Left colon (tissue), 2 donors: Measurements from ENCODE around the gene CALD1. TPM values are rescaled to one million over a fixed set of nuclear protein-coding genes. Genes with fewer than 3 reads are reported as not detected.

Experiments
- ATAC-seq: fragments of 200-7000 bp; cut with Tn5 transposase; one replicate; pipeline ENCODE4 v1.9.1; 2020; ENCODE audit warnings: mild to moderate bottlenecking, moderate library complexity
- DNase-seq, 2 donors: peaks; one replicate each; pipeline ENCODE4 v3.0.0-alpha.2; 2020
- intact Hi-C, 2 donors: fragments of 100-400 bp; cut with DNase I in 1 of 2; cut with micrococcal nuclease in 1 of 2; formaldehyde crosslinking; loops; one replicate each; pipeline versions ENCODE4 v1.11.2 to v1.14.0; 2022; cut with DNase I, micrococcal nuclease
- long read RNA-seq: library from polyadenylated mRNA; unstranded; transcript quantifications from one replicate; pipeline ENCODE4 v2.0.0, GENCODE V29; 2021
- total RNA-seq, 2 donors: library from RNA; stranded (reverse); fragmentation: NEBNext Ultra II Directional; extraction: Animal tissue kit (Norgen Biotek cat#: 25700); gene quantifications; one replicate each; pipeline ENCODE4 v1.2.1, GENCODE V29; 2021
- donor health status: DM: no; HTN: no; CAD: no.
- donor health status: DM: yes; HTN: yes; CAD: no.

Gene CALD1
- 100 to 1,000 TPM in 1 of 2 donors, 10 to 100 TPM in 1; 36.7 to 161 TPM for total RNA-seq
- long read RNA-seq, full-length matches to known transcripts = 9 of 45 reads
- long read RNA-seq, partial matches to known transcripts = 34 of 45 reads
- long read RNA-seq, other reads (novel, unspliced or antisense) = 2 of 45 reads

DNA sequence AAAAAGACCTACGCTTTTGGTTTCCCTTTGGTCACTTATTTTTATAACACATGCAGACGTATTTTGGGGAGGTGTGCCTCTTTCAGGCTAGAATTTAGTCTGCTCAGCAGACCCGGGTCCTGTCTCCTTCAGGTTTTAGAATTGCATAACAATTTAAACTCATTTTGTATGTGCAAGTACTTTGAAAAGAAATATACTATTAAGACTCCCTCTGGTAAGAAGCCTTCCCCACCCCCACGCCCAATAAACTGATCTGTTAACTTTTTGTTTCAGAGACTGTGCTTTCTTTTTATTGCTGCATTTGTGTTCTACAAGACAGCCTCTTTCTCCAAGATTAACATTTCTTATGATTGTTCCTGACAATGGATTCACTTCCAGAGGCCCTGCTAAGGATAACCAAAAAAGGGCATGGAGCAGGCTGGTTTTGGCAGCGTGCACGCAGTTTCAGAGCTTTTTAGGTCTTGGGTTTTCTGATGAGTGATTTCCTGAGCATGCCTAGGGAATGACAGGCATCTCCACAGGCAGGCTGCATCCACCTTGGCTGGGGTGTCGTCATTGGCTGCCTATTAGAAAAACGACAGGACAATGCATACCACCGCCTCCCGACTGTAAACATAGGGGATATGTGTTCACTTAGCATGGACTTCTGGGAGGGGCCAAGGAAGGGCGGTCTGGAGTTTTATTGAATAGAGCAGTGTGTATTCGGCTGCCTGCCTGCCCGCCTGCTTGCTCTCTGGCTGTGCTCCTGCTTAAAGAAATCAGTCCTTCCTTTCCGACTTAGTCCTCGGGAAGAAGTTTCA, at the start of gene CALD1:
CALD1 (plus strand) TSS at position 694 of the 800 bp plus-strand sequence. CDS start 88,100 bp downstream, outside the sequence.
- ATAC-seq (peak; percentile 87), DNase-seq (peak; percentile 51 to 82)
- intact Hi-C loops = no loop called here

- ATAC-seq (no peak), DNase-seq (no peak)
- intact Hi-C loops = no loop called here
Observed at GRCh38 chr7:134729895-134730294, 49.5 kb upstream of the CALD1 start.

GRCh38 chr7:134730411-134730829, 49.0 kb upstream of the CALD1 start:
- intact Hi-C loops = no loop called here
- no peak for DNase-seq
- ATAC-seq = no peak

DNA sequence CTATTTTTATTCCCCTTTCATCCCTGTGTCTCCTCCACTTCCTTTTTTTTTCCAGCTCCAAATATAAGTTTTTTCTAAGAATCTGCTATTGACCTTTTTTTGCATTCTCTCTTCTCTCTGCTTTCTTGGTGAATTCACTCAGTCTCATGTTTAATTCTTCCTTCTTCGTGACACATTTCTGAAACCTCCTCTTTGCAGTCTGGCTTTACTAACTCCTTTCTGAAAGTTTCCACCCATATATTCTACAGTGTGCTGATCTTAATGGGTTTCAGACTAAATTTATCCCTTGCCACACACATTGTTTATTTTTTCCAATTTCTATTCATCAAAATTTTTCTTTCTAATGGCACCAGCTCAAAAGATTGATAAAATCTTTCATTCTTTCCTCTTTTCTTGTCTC, 47.8 kb upstream of the CALD1 start:
- DNase-seq (no peak), ATAC-seq (no peak)
- intact Hi-C loops = no loop called here

DNA sequence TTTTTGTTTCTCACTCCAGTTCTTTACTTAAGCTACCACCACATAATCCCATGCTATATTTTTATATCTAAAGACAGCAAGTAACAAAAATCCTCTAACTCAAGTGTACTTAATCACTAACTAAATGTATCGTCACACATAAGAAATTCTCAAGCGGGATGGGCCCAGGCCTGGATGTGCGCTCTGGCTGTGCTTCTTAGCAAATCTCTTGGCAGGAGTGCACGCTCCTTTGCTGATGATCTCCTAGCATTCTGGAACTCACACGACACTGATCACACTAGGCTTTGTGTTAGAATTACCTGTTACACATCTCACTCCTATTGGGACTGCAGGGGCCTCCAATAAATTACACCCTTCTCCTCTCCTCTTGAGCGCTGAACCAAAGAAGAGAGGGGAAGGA, 46.7 kb upstream of the CALD1 start:
- DNase-seq (no peak), ATAC-seq (no peak)
- intact Hi-C loops = no loop called here

- DNase-seq (no peak), ATAC-seq (no peak)
- intact Hi-C loops = no loop called here
Observed at GRCh38 chr7:134736381-134736780, 43.1 kb upstream of the CALD1 start.

DNA sequence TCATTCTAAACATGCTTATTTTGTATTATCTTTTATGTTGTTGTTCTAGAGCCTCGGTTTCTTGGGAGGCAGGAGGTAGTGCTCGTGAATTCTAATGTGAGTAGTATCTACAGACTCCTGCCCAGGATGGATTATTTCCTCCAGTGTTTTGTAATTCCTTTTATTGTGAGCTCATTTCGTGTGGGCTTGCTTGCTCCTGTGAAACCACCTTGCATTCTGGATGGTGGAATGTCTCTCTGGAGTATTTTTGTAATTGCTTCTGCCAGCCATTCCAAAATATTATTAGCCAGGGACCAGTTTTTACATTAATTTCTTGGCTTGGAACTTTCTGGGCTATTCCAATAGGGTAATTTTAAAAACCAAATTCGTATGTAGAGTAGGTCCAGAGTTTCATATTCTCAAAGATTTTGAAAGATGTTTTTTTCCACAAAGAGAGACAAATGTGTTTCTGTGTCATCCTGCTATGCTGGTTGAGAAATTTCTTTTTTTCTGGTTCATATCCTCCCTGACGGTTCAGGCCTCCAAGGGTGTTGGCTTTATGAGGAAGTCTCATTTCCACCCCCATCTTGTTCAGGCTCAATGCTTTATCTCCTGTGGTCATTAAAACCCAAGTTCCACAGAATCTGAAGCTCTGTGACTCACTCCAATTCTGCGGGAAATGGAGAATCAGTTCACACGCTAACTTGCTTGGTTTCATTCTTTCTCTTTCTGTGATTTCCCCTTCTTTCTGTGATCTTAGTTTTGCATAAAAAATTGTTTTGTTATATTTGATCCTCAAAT, 41.7 kb upstream of the CALD1 start:
- intact Hi-C loops = no loop called here
- DNase-seq (no peak), ATAC-seq (no peak)

- no peak for ATAC-seq
- no peak for DNase-seq
- intact Hi-C loops = no loop called here
Observed at GRCh38 chr7:134739362-134739761, 40.1 kb upstream of the CALD1 start.

DNA sequence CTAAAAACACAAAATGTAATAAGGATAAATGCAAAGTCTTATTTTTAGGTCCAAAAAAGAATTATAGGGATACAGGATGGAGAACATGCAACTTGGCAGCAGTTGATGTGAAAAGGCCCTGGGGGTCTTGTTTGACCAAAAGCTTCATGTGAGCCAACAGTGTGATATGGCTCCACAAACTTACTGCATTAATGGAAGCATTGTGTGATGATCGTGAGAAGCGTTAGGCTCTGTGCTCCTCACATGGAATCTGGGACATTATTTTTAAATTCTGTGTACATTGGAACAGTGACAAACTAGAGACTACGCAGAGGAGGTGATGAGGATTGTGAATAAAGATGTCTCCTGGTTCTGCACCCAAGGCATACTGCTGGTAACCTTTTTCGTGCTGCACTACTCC, 39.1 kb upstream of the CALD1 start:
- DNase-seq = no peak
- intact Hi-C loops = no loop called here
- ATAC-seq = no peak

GRCh38 chr7:134741907-134742635, 37.4 kb upstream of the CALD1 start:
- DNase-seq (no peak), ATAC-seq (no peak)
- intact Hi-C loops = no loop called here

- DNase-seq (no peak), ATAC-seq (no peak)
- intact Hi-C loops = no loop called here
Observed at GRCh38 chr7:134742688-134743350, 36.6 kb upstream of the CALD1 start.

GRCh38 chr7:134744569-134744968, 34.9 kb upstream of the CALD1 start:
- no peak for ATAC-seq
- intact Hi-C loops = no loop called here
- no peak for DNase-seq

GRCh38 chr7:134747326-134747725, 32.1 kb upstream of the CALD1 start:
- intact Hi-C loops = no loop called here
- DNase-seq (no peak), ATAC-seq (no peak)

GRCh38 chr7:134750083-134751062, 29.1 kb upstream of the CALD1 start:
- peak; percentile 56 for ATAC-seq
- intact Hi-C loops = loop anchor here in 1 of 2 donors (5.0 kb wide), 1 partner anchor 58 kb away; no protein-coding TSS in a partner anchor
- DNase-seq = peak in 1 of 2 donors; percentile 59

- DNase-seq (no peak), ATAC-seq (no peak)
- intact Hi-C loops = loop anchor here in 1 of 2 donors (5.0 kb wide), 1 partner anchor 60 kb away; no protein-coding TSS in a partner anchor
Observed at GRCh38 chr7:134752006-134752760, 27.3 kb upstream of the CALD1 start.

DNA sequence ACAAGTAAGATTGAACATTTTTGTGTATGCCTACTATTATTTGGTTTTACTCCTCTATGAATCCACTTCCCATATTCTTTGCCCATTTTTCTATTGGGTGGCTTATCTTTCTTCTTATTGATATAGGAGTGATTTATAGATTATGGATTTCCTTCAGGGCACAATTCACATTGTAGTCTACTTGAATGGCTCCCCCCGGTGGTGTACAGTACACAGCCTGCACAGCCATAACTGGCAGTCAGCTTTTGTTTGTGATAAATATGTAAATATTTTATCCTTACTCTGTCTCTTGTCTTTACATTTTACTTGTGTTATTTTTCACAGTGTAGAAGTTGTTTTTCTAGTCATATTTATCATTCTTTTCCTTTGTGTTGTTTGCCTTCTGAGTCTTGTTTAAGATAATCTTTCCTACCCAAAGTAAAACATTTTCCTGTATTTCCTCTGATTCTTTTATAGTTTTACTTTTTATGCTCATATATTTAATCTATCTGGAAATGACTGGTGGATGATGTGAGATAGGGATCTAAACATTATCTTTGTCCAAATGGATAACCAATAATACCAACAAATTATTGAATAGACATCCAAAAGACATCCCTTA, 23.9 kb upstream of the CALD1 start:
- ATAC-seq (no peak), DNase-seq (no peak)
- intact Hi-C loops = no loop called here
